GM11168 (cell line): ENCODE measurements around the gene TRIM37.
"Not testable (repeated sequence)": the region's sequence is repeated elsewhere in the genome, so short reads cannot be mapped to it uniquely, and the experiment has no call there.

Source experiments
- in situ Hi-C: fragments of 300-500 bp; cut with MboI; formaldehyde crosslinking; loops from one replicate; pipeline ENCODE4 v1.12.0; 2022; ENCODE audit warnings: low sequenced_read_pairs; ENCODE audit not compliant: unreplicated experiment

Gene TRIM37, protein sequence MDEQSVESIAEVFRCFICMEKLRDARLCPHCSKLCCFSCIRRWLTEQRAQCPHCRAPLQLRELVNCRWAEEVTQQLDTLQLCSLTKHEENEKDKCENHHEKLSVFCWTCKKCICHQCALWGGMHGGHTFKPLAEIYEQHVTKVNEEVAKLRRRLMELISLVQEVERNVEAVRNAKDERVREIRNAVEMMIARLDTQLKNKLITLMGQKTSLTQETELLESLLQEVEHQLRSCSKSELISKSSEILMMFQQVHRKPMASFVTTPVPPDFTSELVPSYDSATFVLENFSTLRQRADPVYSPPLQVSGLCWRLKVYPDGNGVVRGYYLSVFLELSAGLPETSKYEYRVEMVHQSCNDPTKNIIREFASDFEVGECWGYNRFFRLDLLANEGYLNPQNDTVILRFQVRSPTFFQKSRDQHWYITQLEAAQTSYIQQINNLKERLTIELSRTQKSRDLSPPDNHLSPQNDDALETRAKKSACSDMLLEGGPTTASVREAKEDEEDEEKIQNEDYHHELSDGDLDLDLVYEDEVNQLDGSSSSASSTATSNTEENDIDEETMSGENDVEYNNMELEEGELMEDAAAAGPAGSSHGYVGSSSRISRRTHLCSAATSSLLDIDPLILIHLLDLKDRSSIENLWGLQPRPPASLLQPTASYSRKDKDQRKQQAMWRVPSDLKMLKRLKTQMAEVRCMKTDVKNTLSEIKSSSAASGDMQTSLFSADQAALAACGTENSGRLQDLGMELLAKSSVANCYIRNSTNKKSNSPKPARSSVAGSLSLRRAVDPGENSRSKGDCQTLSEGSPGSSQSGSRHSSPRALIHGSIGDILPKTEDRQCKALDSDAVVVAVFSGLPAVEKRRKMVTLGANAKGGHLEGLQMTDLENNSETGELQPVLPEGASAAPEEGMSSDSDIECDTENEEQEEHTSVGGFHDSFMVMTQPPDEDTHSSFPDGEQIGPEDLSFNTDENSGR

GRCh38 chr17:59106463-59107305, at the start of gene TRIM37:
TRIM37 (minus strand) TSS chr17:59106880; CDS start chr17:59106461, 419 bp downstream.
- in situ Hi-C loops = no loop called here

GRCh38 chr17:59155439-59156177, 48.9 kb upstream of the TRIM37 start, which contains the start of gene PRR11:
PRR11 (plus strand) TSS chr17:59155746; CDS start chr17:59169753, 14,007 bp downstream.
- in situ Hi-C loops = no loop called here

- in situ Hi-C loops = no loop called here
These were observed 48.2 kb upstream of the TRIM37 start, which contains the start of gene SKA2 for GRCh38 chr17:59154721-59155438. SKA2 (minus strand) TSS chr17:59155186; CDS start chr17:59155163, 23 bp downstream.

- in situ Hi-C loops = no loop called here
These were observed 47.6 kb upstream of the TRIM37 start for GRCh38 chr17:59154292-59154720.

DNA sequence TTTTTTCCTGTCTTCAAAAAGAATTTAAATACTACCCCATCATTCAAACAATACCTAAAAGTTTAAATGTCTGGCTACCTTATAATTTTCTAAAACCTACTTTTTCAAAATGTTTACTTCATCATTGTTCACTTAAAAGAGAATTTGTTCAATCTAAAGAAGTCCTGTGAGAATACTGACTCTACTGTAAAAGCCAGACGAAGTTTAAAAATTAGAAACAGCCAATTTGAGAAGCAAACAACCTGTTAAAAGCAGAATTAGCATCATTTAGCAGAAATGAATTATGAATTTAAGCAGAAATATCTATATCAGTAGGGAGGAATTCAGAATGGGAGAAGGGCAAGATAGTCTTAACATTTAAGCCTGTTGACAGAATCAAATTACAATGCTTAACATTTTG, 46.2 kb upstream of the TRIM37 start:
- in situ Hi-C loops = no loop called here

DNA sequence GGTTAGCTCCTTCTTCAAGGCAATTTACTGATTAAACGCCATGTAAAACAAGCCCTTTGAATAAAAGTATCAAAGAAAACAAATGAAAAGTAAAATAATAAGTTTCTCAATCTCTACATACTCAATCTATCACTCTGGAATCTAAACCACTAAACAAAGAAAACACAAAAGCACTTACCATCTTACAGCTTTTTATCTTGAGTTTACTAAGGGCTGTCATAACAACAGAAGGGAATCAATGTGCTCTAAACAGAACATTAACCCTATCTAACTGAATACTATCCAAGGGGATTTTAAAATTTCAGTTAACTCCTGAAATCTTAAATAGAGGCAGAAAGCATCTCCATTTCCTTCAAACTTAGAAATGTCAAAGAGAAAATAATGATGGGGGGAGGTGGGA, 44.9 kb upstream of the TRIM37 start:
- in situ Hi-C loops = no loop called here

DNA sequence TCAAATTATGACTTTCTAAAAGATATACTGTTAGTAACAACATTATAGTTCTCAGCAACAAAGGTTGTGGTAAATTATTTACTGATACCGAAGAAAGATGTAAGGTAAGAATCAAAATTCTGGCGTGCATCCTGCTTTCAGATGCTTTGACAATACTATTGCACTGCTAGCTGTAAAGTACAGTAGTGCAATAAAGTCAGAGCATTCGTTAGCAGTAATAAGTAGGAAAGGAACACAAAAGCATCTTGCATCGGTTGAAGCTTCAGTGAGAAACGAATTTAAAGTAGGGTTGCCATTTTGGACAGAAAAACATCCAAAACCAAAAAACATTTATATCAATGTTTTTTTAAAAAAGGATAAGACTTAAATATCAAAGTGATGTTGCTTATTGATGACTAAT, 44.3 kb upstream of the TRIM37 start:
- in situ Hi-C loops = no loop called here

GRCh38 chr17:59149841-59150511, 43.3 kb upstream of the TRIM37 start:
- in situ Hi-C loops = no loop called here

- in situ Hi-C loops = no loop called here
These were observed 42.4 kb upstream of the TRIM37 start for GRCh38 chr17:59149051-59149450.

DNA sequence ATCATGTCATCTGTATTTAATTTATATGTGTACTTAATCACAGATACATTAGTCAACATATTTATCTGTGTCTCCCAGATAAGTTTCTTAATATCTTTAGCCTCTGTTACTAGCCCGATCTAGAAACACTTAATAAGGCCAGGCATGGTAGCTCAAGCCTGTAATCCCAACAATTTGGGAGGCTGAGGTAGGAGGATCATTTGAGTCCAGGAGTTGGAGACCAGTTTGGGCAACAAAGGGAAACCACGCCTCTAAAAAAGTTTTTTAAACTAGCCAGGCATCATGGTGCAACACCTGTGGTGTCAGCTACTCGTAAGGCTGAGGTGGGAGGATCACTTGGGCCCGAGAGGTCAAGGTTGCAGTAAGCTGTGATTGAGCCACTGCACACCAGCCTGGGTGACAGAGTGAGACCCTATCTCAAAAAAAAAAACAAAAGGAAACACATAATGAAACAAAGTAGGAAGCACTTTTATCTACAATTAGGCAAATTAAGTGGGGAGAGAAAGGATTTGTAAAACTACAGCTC, 39.0 kb upstream of the TRIM37 start:
- in situ Hi-C loops = no loop called here

DNA sequence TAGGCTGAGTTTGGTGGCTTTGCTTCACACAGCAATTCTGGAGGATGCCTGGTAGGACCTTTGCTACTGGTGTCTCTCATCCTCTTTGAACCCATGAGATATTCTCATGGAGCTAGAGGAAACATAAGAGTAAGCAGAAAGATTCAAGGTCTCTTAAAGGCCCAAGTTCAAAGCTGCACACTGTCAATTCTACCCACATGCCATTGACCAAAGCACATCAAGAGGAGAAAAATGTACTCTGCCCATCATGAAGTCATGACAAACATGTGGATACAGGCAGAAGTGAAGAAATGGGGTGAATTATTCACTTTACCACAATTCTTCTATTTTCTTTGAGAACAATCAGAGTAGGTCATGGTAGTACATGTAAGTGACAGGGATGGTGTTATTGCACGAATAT, 35.2 kb upstream of the TRIM37 start:
- in situ Hi-C loops = no loop called here

DNA sequence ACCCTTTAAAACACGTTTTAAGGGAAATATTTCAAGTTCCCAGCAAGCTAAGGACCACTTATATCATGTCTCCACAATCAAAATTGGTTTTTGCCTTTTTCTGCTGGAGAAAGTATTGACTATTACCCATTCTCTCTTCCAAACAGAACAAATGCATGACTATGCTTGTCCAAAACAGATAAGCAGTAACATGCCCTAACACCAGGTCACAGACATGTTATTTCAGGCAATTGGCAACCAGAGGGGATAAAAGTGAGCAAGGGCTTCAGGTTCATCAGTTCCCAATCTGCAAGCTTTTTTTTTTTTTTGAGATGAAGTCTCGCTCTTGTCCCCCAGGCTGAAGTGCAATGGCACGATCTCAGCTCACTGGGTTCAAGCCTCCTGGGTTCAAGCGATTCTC, 33.3 kb upstream of the TRIM37 start:
- in situ Hi-C loops = no loop called here

- in situ Hi-C loops = not testable (repeated sequence)
These were observed 31.7 kb upstream of the TRIM37 start for GRCh38 chr17:59138339-59138738.

- in situ Hi-C loops = no loop called here
These were observed 24.5 kb upstream of the TRIM37 start for GRCh38 chr17:59131131-59131530.

DNA sequence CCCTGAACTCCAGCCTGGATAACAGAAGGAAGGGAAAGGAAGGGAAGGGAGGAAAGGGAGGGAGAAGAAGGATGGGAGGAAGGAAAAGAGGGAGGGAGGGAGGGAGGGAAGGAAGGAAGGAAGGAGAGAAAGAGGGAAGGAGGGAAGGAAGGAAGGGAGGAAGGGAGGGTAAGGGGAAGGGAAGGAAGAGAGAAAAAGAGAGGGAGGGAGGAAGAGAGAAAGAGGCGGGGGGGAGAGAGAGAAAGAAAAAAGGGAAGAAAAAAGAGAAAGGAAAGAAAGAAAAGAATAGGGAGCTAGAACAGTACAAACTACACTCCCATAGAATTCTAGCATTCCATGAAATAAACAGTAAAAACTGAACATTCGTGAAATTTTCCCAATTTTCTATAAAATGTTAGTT, 23.1 kb upstream of the TRIM37 start:
- in situ Hi-C loops = no loop called here

- in situ Hi-C loops = no loop called here
These were observed 20.2 kb upstream of the TRIM37 start for GRCh38 chr17:59126809-59127417.

DNA sequence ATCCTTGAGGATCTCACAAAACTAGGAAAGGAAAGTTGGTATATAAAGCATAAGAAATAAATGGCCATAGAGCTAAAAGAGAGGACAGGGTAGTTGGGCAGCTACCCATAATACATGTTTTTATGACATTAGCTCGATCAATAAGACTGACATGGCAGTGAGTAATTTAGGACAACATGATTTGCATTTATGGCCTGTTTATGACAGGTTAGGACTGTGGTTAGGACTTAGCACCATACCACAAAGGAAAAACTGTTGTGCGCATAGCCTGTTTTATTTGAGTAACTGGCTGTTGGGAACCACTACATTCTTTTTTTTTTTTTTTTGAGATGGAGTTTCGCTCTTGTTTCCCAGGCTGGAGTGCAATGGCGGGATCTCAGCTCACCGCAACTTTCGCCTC, 18.0 kb upstream of the TRIM37 start:
- in situ Hi-C loops = no loop called here
